AG10803 (cell line): ENCODE data around the gene ZNF385C.

Experiments used
- DNase-seq: peaks from one replicate; pipeline ENCODE4 v3.0.0; 2010; ENCODE audit warnings: low read depth
- H3K4me3 ChIP-seq: 2 replicates; pipeline ENCODE4 v1.5.1; 2011; ENCODE audit warnings: mild to moderate bottlenecking, low read length, control low read depth
- CTCF ChIP-seq: conservative IDR thresholded peaks from 2 replicates; pipeline ENCODE4 v1.5.1; 2011; ENCODE audit warnings: mild to moderate bottlenecking, low read length, control low read depth, inconsistent platforms

ZNF385C gene

GRCh38 chr17:42059815-42060214 lies 38.5 kb downstream of the ZNF385C start:
- DNase-seq: no peak
- H3K4me3 ChIP-seq: no peak overlapping the region
- no peak for TF ChIP-seq CTCF

GRCh38 chr17:42058063-42058462 lies 40.2 kb downstream of the ZNF385C start:
- no peak for DNase-seq
- no peak overlapping the region for H3K4me3 ChIP-seq
- TF ChIP-seq CTCF: no peak

- DNase-seq: no peak
- no peak for TF ChIP-seq CTCF
- H3K4me3 ChIP-seq: no peak overlapping the region
Observed at GRCh38 chr17:42056635-42057034, 41.6 kb downstream of the ZNF385C start.

GRCh38 chr17:42055496-42055895 lies 42.8 kb downstream of the ZNF385C start:
- no peak for TF ChIP-seq CTCF
- DNase-seq: no peak

GRCh38 chr17:42055027-42055426 lies 43.2 kb downstream of the ZNF385C start:
- TF ChIP-seq CTCF: no peak
- DNase-seq: no peak
- H3K4me3 ChIP-seq: no peak overlapping the region

More at GRCh38 chr17:42055496-42055895, 42.8 kb downstream of the ZNF385C start:
- no peak overlapping the region for H3K4me3 ChIP-seq

- H3K4me3 ChIP-seq: no peak overlapping the region
- DNase-seq: no peak
- TF ChIP-seq CTCF: no peak
Observed at GRCh38 chr17:42053731-42054500, 44.4 kb downstream of the ZNF385C start.

- no peak overlapping the region for H3K4me3 ChIP-seq
- no peak for DNase-seq
- TF ChIP-seq CTCF: no peak
Observed at GRCh38 chr17:42052346-42052877, 45.9 kb downstream of the ZNF385C start.
